GM13976 (cell line): ENCODE measurements around the gene NCAN.
"Not testable (repeated sequence)": the region's sequence is repeated elsewhere in the genome, so short reads cannot be mapped to it uniquely, and the experiment has no call there.

Experiments used
- DNase-seq: peaks from one replicate; pipeline ENCODE4 v3.0.0; 2012; ENCODE audit warnings: low spot score
- in situ Hi-C: fragments of 300-500 bp; cut with MboI; formaldehyde crosslinking; loops from one replicate; pipeline ENCODE4 v1.12.0; 2022; ENCODE audit warnings: low sequenced_read_pairs, mixed read lengths, inconsistent platforms; ENCODE audit not compliant: unreplicated experiment
- TF ChIP-seq, protein P1 (sequence below): IDR thresholded peaks from 2 replicates; pipeline ENCODE4 v1.5.1; 2012; ENCODE audit warnings: borderline replicate concordance, mild to moderate bottlenecking; ENCODE audit not compliant: insufficient read depth; ENCODE audit errors: extremely low read depth, missing control alignments, control extremely low read depth

The NCAN gene

DNA sequence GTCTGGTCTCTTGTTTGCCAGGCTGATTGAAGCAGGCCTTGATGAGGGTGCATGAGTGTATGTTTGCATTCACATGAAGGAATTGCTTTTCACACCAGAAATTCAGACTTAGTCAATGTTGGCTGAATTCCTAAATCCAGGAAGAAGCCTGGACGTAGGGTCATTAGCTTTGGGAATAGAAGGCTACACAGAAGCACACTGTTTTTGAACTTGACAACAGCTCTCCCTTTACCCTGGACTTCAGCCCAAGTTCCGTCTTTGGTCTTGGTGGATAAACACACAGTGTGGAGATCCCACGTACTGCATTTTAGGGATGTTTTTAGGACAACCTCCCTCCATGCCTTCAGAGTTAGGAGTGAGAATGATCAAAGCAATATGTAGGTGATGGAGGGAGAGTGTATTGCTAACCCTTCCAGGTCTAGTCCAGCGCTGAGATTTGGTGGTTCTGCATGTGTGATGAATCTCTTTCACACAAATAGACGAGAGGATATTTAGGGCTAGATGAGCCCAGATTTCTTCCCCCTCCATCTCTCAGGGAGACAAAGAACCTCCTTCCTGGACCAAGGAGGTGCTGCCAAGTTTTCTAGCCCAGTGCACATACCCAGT, 38.5 kb downstream of the NCAN start:
- TF ChIP-seq, protein P1, sequence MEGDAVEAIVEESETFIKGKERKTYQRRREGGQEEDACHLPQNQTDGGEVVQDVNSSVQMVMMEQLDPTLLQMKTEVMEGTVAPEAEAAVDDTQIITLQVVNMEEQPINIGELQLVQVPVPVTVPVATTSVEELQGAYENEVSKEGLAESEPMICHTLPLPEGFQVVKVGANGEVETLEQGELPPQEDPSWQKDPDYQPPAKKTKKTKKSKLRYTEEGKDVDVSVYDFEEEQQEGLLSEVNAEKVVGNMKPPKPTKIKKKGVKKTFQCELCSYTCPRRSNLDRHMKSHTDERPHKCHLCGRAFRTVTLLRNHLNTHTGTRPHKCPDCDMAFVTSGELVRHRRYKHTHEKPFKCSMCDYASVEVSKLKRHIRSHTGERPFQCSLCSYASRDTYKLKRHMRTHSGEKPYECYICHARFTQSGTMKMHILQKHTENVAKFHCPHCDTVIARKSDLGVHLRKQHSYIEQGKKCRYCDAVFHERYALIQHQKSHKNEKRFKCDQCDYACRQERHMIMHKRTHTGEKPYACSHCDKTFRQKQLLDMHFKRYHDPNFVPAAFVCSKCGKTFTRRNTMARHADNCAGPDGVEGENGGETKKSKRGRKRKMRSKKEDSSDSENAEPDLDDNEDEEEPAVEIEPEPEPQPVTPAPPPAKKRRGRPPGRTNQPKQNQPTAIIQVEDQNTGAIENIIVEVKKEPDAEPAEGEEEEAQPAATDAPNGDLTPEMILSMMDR, result no peak
- DNase-seq, result no peak
- in situ Hi-C loops, result no loop called here

- in situ Hi-C loops, DNase-seq: not testable (repeated sequence)
Observed at GRCh38 chr19:19253409-19253808, 41.7 kb downstream of the NCAN start.

DNA sequence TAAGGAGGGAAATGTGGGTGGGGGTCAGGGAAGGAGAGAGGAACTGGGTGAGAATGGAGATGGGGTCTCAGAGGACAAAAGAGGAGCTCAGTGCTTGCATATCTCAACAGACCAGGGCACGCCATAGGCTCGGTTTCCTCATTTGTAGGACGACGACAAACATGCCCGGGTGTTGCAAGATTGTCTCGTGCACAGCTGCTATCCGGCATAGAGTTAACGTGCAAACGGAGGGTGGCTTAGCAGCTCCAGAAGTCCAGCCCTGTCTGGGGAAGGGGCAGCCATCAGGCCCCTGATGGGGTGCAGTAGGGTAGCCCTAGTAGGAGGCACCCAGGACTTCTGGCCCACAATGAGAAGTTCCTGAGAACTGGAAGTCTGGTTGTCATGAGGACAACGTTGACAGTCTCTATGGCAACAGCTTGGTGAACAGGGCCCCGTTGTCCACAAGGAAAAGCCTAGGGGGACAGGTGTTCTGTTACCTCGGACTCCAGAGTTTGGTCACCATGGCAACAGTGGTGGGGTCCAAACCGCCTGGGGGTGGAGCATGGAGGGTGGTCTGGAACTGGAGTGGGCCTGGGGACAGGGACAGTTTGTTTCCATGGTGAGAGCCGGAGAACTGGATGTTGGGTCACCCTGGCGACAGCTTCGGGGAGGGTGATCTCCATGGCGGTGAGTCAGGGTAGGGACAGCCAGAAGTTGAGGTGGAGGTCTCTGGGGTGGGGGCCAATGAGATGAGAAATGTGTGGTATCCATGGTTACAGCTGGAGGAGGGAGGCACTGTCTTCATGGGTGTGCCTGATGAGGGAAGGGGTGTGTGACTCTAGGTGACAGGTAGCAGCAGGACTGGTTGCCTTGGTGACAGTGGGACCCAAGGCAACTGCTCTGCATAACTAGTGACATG, 44.6 kb downstream of the NCAN start:
- in situ Hi-C loops, result no loop called here

GRCh38 chr19:19257137-19257536, 45.4 kb downstream of the NCAN start:
- in situ Hi-C loops, result no loop called here
- TF ChIP-seq, protein P1, result no peak
- no peak for DNase-seq

More for the DNA sequence above, 44.6 kb downstream of the NCAN start:
- TF ChIP-seq, protein P1, result no peak
- no peak for DNase-seq

DNA sequence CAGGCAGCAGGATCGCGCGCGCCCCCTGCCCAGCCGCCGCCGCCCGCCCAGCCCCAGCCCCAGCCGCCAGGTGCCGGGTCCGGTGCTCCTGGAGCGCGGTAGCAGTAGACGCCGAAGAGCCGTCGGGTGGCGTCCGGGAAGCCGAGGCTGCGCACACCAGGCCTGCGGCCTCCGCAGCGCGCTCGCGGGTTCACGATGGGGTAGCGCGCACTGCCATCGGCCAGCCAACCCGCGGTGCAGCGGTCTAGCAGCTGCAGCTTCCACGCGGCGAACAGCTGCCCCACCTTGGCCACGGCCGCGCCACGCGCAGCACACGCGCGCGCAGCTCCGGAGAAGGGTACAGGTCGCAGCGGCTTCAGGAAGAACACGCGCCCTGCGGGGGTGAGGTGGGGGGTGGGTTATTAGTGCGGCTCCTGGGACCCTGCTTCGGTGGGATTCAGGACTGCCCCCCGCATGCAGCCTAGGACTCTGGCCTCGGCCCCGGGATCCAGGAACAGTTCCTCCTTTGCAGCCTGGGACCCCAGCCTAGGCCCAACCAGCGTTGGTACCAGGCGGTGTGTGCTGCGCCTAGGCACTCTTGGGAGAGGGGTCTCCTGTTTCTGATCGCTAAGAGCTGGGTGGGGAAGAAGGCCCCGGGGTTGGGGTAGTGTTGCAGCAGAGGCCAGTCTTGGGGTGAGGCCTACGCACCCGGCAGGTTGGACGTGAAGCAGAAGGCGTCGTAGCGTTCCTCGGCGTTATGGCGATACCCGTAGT, 46.3 kb downstream of the NCAN start:
- DNase-seq, result no peak
- TF ChIP-seq, protein P1, result no peak
- in situ Hi-C loops, result no loop called here

DNA sequence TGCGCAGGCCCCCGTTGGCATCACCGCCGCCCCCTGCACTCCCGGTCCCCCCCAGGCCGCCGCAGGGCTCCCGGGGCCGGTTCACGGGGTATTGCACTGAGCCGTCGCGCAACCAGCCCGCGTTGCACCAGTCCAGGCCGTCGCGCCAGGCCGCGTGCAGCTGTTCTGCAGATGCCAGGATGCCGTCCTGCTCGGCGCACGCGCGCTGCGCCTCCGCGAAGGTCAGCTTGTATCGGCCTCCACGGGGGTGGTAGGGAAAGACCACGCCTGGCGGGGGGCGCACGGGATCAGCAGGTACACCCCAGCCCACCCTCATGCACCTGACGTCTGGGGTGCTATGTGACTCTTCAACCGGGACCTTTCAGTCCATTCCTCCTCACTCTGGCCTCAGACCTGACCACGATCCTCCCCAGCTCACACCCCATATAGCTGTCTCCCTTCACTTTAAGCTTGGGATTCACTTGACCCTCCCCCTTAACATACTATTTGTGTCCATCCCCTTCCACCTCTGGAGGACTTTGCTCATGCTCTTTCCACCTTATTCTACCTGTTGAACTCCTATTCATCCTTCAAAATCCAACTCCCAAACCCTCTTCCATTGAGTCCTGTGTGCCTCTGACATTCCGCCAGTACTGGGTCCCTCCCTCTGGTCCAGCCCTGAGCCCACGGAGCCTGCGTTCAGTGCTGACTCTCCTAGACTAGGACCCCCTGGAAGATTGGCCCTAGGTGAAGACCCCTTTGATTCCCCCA, 47.0 kb downstream of the NCAN start:
- no peak for DNase-seq
- TF ChIP-seq, protein P1, result no peak
- in situ Hi-C loops, result no loop called here
